ENCODE results near the gene GCNA. TPM values are rescaled to one million over a fixed set of nuclear protein-coding genes. Genes with fewer than 3 reads are reported as not detected.

The GCNA gene
- polyA plus RNA-seq, 1 experiment = 2.4 TPM

GRCh38 chrX:71634366-71634765, 56.1 kb downstream of the GCNA start:
- TF ChIP-seq CTCF (IDR thresholded peaks at IDR 0.05; ENCODE audit: insufficient read depth, low read depth, low read length) = no peak
- no peak for DNase-seq (ENCODE audit: low read depth)
- ChIA-PET CTCF (interaction anchor here (2.4 kb wide), 1 partner anchor 11 kb away, joined by 6 read pairs; no protein-coding TSS in a partner anchor), POLR2A (no interaction called here)
- Histone ChIP-seq H3K4me3 (ENCODE audit: low read depth, low read length) (no peak overlapping the region), H3K36me3 (ENCODE audit: control insufficient read depth, insufficient read depth, low read length) (no peaks in the 10 kb centered on the region), H3K27me3 (ENCODE audit: control insufficient read depth, insufficient read depth, low read length) (no peaks in the 10 kb centered on the region)

- CTCF ChIA-PET = no interaction called here
- no peak overlapping the region for H3K4me3 ChIP-seq (ENCODE audit: low read depth, low read length)
- H3K27me3 ChIP-seq (ENCODE audit: control insufficient read depth, insufficient read depth, low read length) = no peaks in the 10 kb centered on the region
- POLR2A ChIA-PET = interaction anchor here (0.7 kb wide), 1 partner anchor 1201 kb away, joined by 3 read pairs; no protein-coding TSS in a partner anchor
- H3K36me3 ChIP-seq (ENCODE audit: control insufficient read depth, insufficient read depth, low read length) = no peaks in the 10 kb centered on the region
- no peak for DNase-seq (ENCODE audit: low read depth)
- TF ChIP-seq CTCF (IDR thresholded peaks at IDR 0.05; ENCODE audit: insufficient read depth, low read depth, low read length) = no peak
These were observed 58.4 kb downstream of the GCNA start for GRCh38 chrX:71636438-71637252.

GRCh38 chrX:71637253-71637618, 59.0 kb downstream of the GCNA start:
- no peak for TF ChIP-seq CTCF (IDR thresholded peaks at IDR 0.05; ENCODE audit: insufficient read depth, low read depth, low read length)
- ChIA-PET POLR2A (no interaction called here), CTCF (no interaction called here)
- no peaks in the 10 kb centered on the region for H3K27me3 ChIP-seq (ENCODE audit: control insufficient read depth, insufficient read depth, low read length)
- no peaks in the 10 kb centered on the region for H3K36me3 ChIP-seq (ENCODE audit: control insufficient read depth, insufficient read depth, low read length)
- no peak overlapping the region for H3K4me3 ChIP-seq (ENCODE audit: low read depth, low read length)
- no peak for DNase-seq (ENCODE audit: low read depth)

GRCh38 chrX:71637848-71638247, 59.6 kb downstream of the GCNA start:
- CTCF ChIA-PET = interaction anchor here (0.8 kb wide), 1 partner anchor 11 kb away, joined by 4 read pairs; no protein-coding TSS in a partner anchor
- DNase-seq (ENCODE audit: low read depth) = no peak
- H3K4me3 ChIP-seq (ENCODE audit: low read depth, low read length) = no peak overlapping the region
- no peak for TF ChIP-seq CTCF (IDR thresholded peaks at IDR 0.05; ENCODE audit: insufficient read depth, low read depth, low read length)
- no peaks in the 10 kb centered on the region for H3K27me3 ChIP-seq (ENCODE audit: control insufficient read depth, insufficient read depth, low read length)
- no peaks in the 10 kb centered on the region for H3K36me3 ChIP-seq (ENCODE audit: control insufficient read depth, insufficient read depth, low read length)
- POLR2A ChIA-PET = no interaction called here

- DNase-seq (ENCODE audit: low read depth) = no peak
- no peaks in the 10 kb centered on the region for H3K36me3 ChIP-seq (ENCODE audit: control insufficient read depth, insufficient read depth, low read length)
- no peak for TF ChIP-seq CTCF (IDR thresholded peaks at IDR 0.05; ENCODE audit: insufficient read depth, low read depth, low read length)
- CTCF ChIA-PET = interaction anchor here (0.8 kb wide), 1 partner anchor 11 kb away, joined by 4 read pairs; no protein-coding TSS in a partner anchor
- POLR2A ChIA-PET = no interaction called here
- H3K4me3 ChIP-seq (ENCODE audit: low read depth, low read length) = no peak overlapping the region
- no peaks in the 10 kb centered on the region for H3K27me3 ChIP-seq (ENCODE audit: control insufficient read depth, insufficient read depth, low read length)
These were observed 60.2 kb downstream of the GCNA start for GRCh38 chrX:71638409-71638808.
